HG03460 (cell line): Measurements from ENCODE around the gene KLF13.

ENCODE experiments used
- ATAC-seq: cut with Tn5 transposase; IDR thresholded peaks from one replicate; pipeline ENCODE4 v1.9.1; 2021; ENCODE audit not compliant: unreplicated experiment

KLF13 gene

GRCh38 chr15:31397851-31398661, 71.4 kb downstream of the KLF13 start:
- no peak for ATAC-seq

- no peak for ATAC-seq
These were observed 72.2 kb downstream of the KLF13 start for GRCh38 chr15:31398677-31399301.

GRCh38 chr15:31399544-31400171, 73.0 kb downstream of the KLF13 start:
- ATAC-seq, result no peak

GRCh38 chr15:31400222-31400927, 73.7 kb downstream of the KLF13 start:
- no peak for ATAC-seq

- ATAC-seq, result no peak
These were observed 74.6 kb downstream of the KLF13 start for GRCh38 chr15:31401282-31401681.

GRCh38 chr15:31402003-31402402, 75.4 kb downstream of the KLF13 start:
- no peak for ATAC-seq

GRCh38 chr15:31402511-31403056, 75.9 kb downstream of the KLF13 start:
- ATAC-seq, result no peak

GRCh38 chr15:31403096-31403495, 76.5 kb downstream of the KLF13 start:
- no peak for ATAC-seq

- no peak for ATAC-seq
These were observed 77.0 kb downstream of the KLF13 start for GRCh38 chr15:31403606-31404005.

- no peak for ATAC-seq
These were observed 77.7 kb downstream of the KLF13 start for GRCh38 chr15:31404345-31404744.

- no peak for ATAC-seq
These were observed 78.7 kb downstream of the KLF13 start for GRCh38 chr15:31405200-31405920.

- no peak for ATAC-seq
These were observed 80.7 kb downstream of the KLF13 start for GRCh38 chr15:31407376-31407775.

- ATAC-seq, result no peak
These were observed 81.2 kb downstream of the KLF13 start for GRCh38 chr15:31407851-31408250.

GRCh38 chr15:31408724-31409123, 82.1 kb downstream of the KLF13 start:
- ATAC-seq, result no peak

- ATAC-seq, result no peak
These were observed 82.5 kb downstream of the KLF13 start for GRCh38 chr15:31409171-31409570.

- no peak for ATAC-seq
These were observed 86.2 kb downstream of the KLF13 start for GRCh38 chr15:31412824-31413223.

GRCh38 chr15:31415201-31415600, 88.6 kb downstream of the KLF13 start:
- ATAC-seq, result no peak

- ATAC-seq, result no peak
These were observed 93.2 kb downstream of the KLF13 start for GRCh38 chr15:31419820-31420219.

- no peak for ATAC-seq
These were observed 100.8 kb downstream of the KLF13 start for GRCh38 chr15:31427411-31427810.
